ENCODE measurements around the gene NPAS3.

The NPAS3 gene

GRCh38 chr14:32940066-32940651 is 1.5 kb downstream of the NPAS3 start:
- peak; percentile 57 for DNase-seq (ENCODE audit: low read depth, low spot score)

- DNase-seq (ENCODE audit: low read depth, low spot score) = no peak
Observed at GRCh38 chr14:32940711-32941667, 2.3 kb downstream of the NPAS3 start.

- no peak for DNase-seq (ENCODE audit: low read depth, low spot score)
Observed at GRCh38 chr14:32941668-32942065, 3.0 kb downstream of the NPAS3 start.

GRCh38 chr14:32947081-32947480 is 8.4 kb downstream of the NPAS3 start:
- no peak for DNase-seq (ENCODE audit: low read depth, low spot score)

- DNase-seq (ENCODE audit: low read depth, low spot score) = no peak
Observed at GRCh38 chr14:32947792-32948191, 9.1 kb downstream of the NPAS3 start.

GRCh38 chr14:32950584-32950983 is 11.9 kb downstream of the NPAS3 start:
- DNase-seq (ENCODE audit: low read depth, low spot score) = peak; percentile 77

- DNase-seq (ENCODE audit: low read depth, low spot score) = no peak
Observed at GRCh38 chr14:32967421-32967820, 28.7 kb downstream of the NPAS3 start.

GRCh38 chr14:32968972-32969544 is 30.4 kb downstream of the NPAS3 start:
- no peak for DNase-seq (ENCODE audit: low read depth, low spot score)

- no peak for DNase-seq (ENCODE audit: low read depth, low spot score)
Observed at GRCh38 chr14:32977913-32978312, 39.2 kb downstream of the NPAS3 start.

GRCh38 chr14:32978691-32979255 is 40.1 kb downstream of the NPAS3 start:
- no peak for DNase-seq (ENCODE audit: low read depth, low spot score)

GRCh38 chr14:32980178-32980901 is 41.7 kb downstream of the NPAS3 start:
- DNase-seq (ENCODE audit: low read depth, low spot score) = no peak

- DNase-seq (ENCODE audit: low read depth, low spot score) = no peak
Observed at GRCh38 chr14:32980902-32981501, 42.3 kb downstream of the NPAS3 start.

- DNase-seq (ENCODE audit: low read depth, low spot score) = no peak
Observed at GRCh38 chr14:32984241-32984930, 45.7 kb downstream of the NPAS3 start.

GRCh38 chr14:32985866-32986265 is 47.2 kb downstream of the NPAS3 start:
- peak; percentile 57 for DNase-seq (ENCODE audit: low read depth, low spot score)

- DNase-seq (ENCODE audit: low read depth, low spot score) = peak; percentile 90
Observed at GRCh38 chr14:32986791-32987540, 48.3 kb downstream of the NPAS3 start.

GRCh38 chr14:32991691-32992090 is 53.0 kb downstream of the NPAS3 start:
- DNase-seq (ENCODE audit: low read depth, low spot score) = peak; percentile 68

GRCh38 chr14:32993921-32994320 is 55.2 kb downstream of the NPAS3 start:
- no peak for DNase-seq (ENCODE audit: low read depth, low spot score)

GRCh38 chr14:32996343-32996742 is 57.7 kb downstream of the NPAS3 start:
- no peak for DNase-seq (ENCODE audit: low read depth, low spot score)

- peak; percentile 28 for DNase-seq (ENCODE audit: low read depth, low spot score)
Observed at GRCh38 chr14:32998433-32998832, 59.8 kb downstream of the NPAS3 start.

GRCh38 chr14:33009673-33010072 is 71.0 kb downstream of the NPAS3 start:
- DNase-seq (ENCODE audit: low read depth, low spot score) = no peak
